HL-60 (cell line): ENCODE measurements around the gene SLC12A2.

Source experiments
- CTCF ChIP-seq: IDR thresholded peaks from one replicate; pipeline ENCODE4 v1.5.1; 2011; ENCODE audit warnings: low read length, control low read depth, inconsistent platforms; ENCODE audit not compliant: insufficient read depth
- GABPA ChIP-seq: IDR thresholded peaks from 2 replicates; pipeline ENCODE4 v1.6.1; 2012; ENCODE audit warnings: low read depth
- POLR2AphosphoS5 ChIP-seq: IDR thresholded peaks from 2 replicates; pipeline ENCODE4 v1.6.1; 2012; ENCODE audit warnings: low read depth

- no peak for TF ChIP-seq CTCF
- TF ChIP-seq GABPA = no peak
- TF ChIP-seq POLR2AphosphoS5 = no peak
Measured at GRCh38 chr5:128085413-128085812, 1.8 kb downstream of the SLC12A2 start.
